Stimulated activated CD8-positive, alpha-beta memory T cell treated with anti-CD3 and anti-CD28 coated beads, Interleukin-4, amount 100 ng/mL, for 4 hours (primary cell): ENCODE measurements around the gene CLIC5.

Experiments used
- DNase-seq, 2 donors: peaks; one replicate each; pipeline ENCODE4 v3.0.0-alpha.2; 2020; ENCODE audit warnings: low read depth in 2 of 2, low spot score in 1 of 2

CLIC5 gene

GRCh38 chr6:45851034-45851400 lies 164.6 kb downstream of the CLIC5 start:
- no peak for DNase-seq

- DNase-seq = no peak
Measured at GRCh38 chr6:45850378-45851033, 165.2 kb downstream of the CLIC5 start.

- DNase-seq = no peak
Measured at GRCh38 chr6:45845567-45845966, 170.1 kb downstream of the CLIC5 start.

GRCh38 chr6:45844986-45845385 lies 170.7 kb downstream of the CLIC5 start:
- no peak for DNase-seq

GRCh38 chr6:45843848-45844521 lies 171.7 kb downstream of the CLIC5 start:
- no peak for DNase-seq

- no peak for DNase-seq
Measured at GRCh38 chr6:45841062-45841461, 174.6 kb downstream of the CLIC5 start.

GRCh38 chr6:45838996-45839395 lies 176.7 kb downstream of the CLIC5 start:
- DNase-seq = no peak

GRCh38 chr6:45838451-45838850 lies 177.2 kb downstream of the CLIC5 start:
- no peak for DNase-seq

GRCh38 chr6:45837541-45838200 lies 178.0 kb downstream of the CLIC5 start:
- no peak for DNase-seq

GRCh38 chr6:45836984-45837383 lies 178.7 kb downstream of the CLIC5 start:
- DNase-seq = no peak

- no peak for DNase-seq
Measured at GRCh38 chr6:45836438-45836824, 179.2 kb downstream of the CLIC5 start.

GRCh38 chr6:45835721-45836437 lies 179.8 kb downstream of the CLIC5 start:
- no peak for DNase-seq

GRCh38 chr6:45832063-45832462 lies 183.6 kb downstream of the CLIC5 start:
- DNase-seq = no peak
